Measurements from ENCODE around the gene CDK14.

The CDK14 gene

GRCh38 chr7:91182819-91183764 is 587.0 kb downstream of the CDK14 start:
- DNase-seq = no peak

GRCh38 chr7:91185771-91186170 is 589.6 kb downstream of the CDK14 start:
- DNase-seq = no peak

GRCh38 chr7:91187061-91187460 is 590.9 kb downstream of the CDK14 start:
- DNase-seq = no peak

- no peak for DNase-seq
These were observed 595.6 kb downstream of the CDK14 start for GRCh38 chr7:91191771-91192170.

GRCh38 chr7:91193141-91193540 is 597.0 kb downstream of the CDK14 start:
- no peak for DNase-seq

- no peak for DNase-seq
These were observed 598.7 kb downstream of the CDK14 start for GRCh38 chr7:91194841-91195240.

GRCh38 chr7:91196058-91196457 is 599.9 kb downstream of the CDK14 start:
- DNase-seq = no peak

- no peak for DNase-seq
These were observed 602.2 kb downstream of the CDK14 start for GRCh38 chr7:91198371-91198770.

- DNase-seq = no peak
These were observed 603.5 kb downstream of the CDK14 start for GRCh38 chr7:91199601-91200000.

- DNase-seq = no peak
These were observed 605.5 kb downstream of the CDK14 start for GRCh38 chr7:91201442-91202113.

- DNase-seq = no peak
These were observed 610.3 kb downstream of the CDK14 start for GRCh38 chr7:91206361-91206960.

GRCh38 chr7:91212582-91212981 is 616.5 kb downstream of the CDK14 start:
- DNase-seq = no peak

- no peak for DNase-seq
These were observed 630.3 kb downstream of the CDK14 start for GRCh38 chr7:91226411-91226810.

GRCh38 chr7:91228327-91228726 is 632.2 kb downstream of the CDK14 start:
- no peak for DNase-seq

GRCh38 chr7:91228927-91229558 is 632.9 kb downstream of the CDK14 start:
- DNase-seq = no peak

- no peak for DNase-seq
These were observed 634.0 kb downstream of the CDK14 start for GRCh38 chr7:91230100-91230499.

GRCh38 chr7:91230503-91230902 is 634.4 kb downstream of the CDK14 start:
- no peak for DNase-seq

- DNase-seq = no peak
These were observed 637.1 kb downstream of the CDK14 start for GRCh38 chr7:91233212-91233611.

- no peak for DNase-seq
These were observed 639.2 kb downstream of the CDK14 start for GRCh38 chr7:91235211-91235832.

GRCh38 chr7:91239171-91239604 is 643.1 kb downstream of the CDK14 start:
- no peak for DNase-seq

- no peak for DNase-seq
These were observed 643.7 kb downstream of the CDK14 start for GRCh38 chr7:91239772-91240171.

- DNase-seq = no peak
These were observed 644.3 kb downstream of the CDK14 start for GRCh38 chr7:91240376-91240941.
